SIG-M5 treated with dmso at 0.1 percent for 504 hours (cell line): ENCODE data around the gene CAST.
"Not testable (repeated sequence)": the region's sequence is repeated elsewhere in the genome, so short reads cannot be mapped to it uniquely, and the experiment has no call there.

Experiments used
- DNase-seq: peaks from one replicate; lab custom pipeline; 2025; ENCODE audit not compliant: unreplicated experiment; lab: John Stamatoyannopoulos, UW

The CAST gene

GRCh38 chr5:96661855-96662724 lies at the start of gene CAST:
TSS of gene CAST (plus strand) at chr5:96662376. CDS start at chr5:96662423, 47 bp downstream.
- DNase-seq: peak; percentile 89

GRCh38 chr5:96614110-96614691 lies 48.0 kb upstream of the CAST start:
- DNase-seq: peak; percentile 59

- DNase-seq: no peak
These were observed 47.0 kb upstream of the CAST start for GRCh38 chr5:96615223-96615622.

GRCh38 chr5:96616801-96617200 lies 45.4 kb upstream of the CAST start:
- no peak for DNase-seq

GRCh38 chr5:96618311-96619016 lies 43.7 kb upstream of the CAST start:
- DNase-seq: not testable (repeated sequence)

- no peak for DNase-seq
These were observed 42.2 kb upstream of the CAST start for GRCh38 chr5:96619946-96620345.

GRCh38 chr5:96624596-96624995 lies 37.6 kb upstream of the CAST start:
- DNase-seq: no peak

- DNase-seq: no peak
These were observed 36.8 kb upstream of the CAST start for GRCh38 chr5:96625365-96625764.

GRCh38 chr5:96626956-96627355 lies 35.2 kb upstream of the CAST start:
- no peak for DNase-seq

- peak; percentile 16 for DNase-seq
These were observed 34.3 kb upstream of the CAST start for GRCh38 chr5:96627792-96628398.

GRCh38 chr5:96628406-96628805 lies 33.8 kb upstream of the CAST start:
- DNase-seq: no peak

GRCh38 chr5:96629774-96630173 lies 32.4 kb upstream of the CAST start:
- DNase-seq: no peak

- no peak for DNase-seq
These were observed 28.4 kb upstream of the CAST start for GRCh38 chr5:96633820-96634219.

- no peak for DNase-seq
These were observed 27.3 kb upstream of the CAST start for GRCh38 chr5:96634881-96635280.

- DNase-seq: no peak
These were observed 26.1 kb upstream of the CAST start for GRCh38 chr5:96636046-96636445.

- DNase-seq: no peak
These were observed 25.6 kb upstream of the CAST start for GRCh38 chr5:96636594-96636993.

GRCh38 chr5:96637196-96637595 lies 25.0 kb upstream of the CAST start:
- DNase-seq: no peak

GRCh38 chr5:96638561-96638960 lies 23.6 kb upstream of the CAST start:
- no peak for DNase-seq

- DNase-seq: no peak
These were observed 21.5 kb upstream of the CAST start for GRCh38 chr5:96640696-96641095.

GRCh38 chr5:96641368-96642280 lies 20.6 kb upstream of the CAST start:
- DNase-seq: no peak

GRCh38 chr5:96642281-96642640 lies 19.9 kb upstream of the CAST start:
- DNase-seq: no peak
